A673 (cell line): ENCODE results near the gene IL20. TPM values are rescaled to one million over a fixed set of nuclear protein-coding genes. Genes with fewer than 3 reads are reported as not detected.

Experiments used
- BruUV-seq: library from RNA; stranded (reverse); fragments of 400-500 nt; replicated peaks from 2 replicates; lab custom pipeline; 2021; lab: Mats Ljungman, UMichigan
- CTCF ChIA-PET: fragments of 300-600 bp; sonication (Branson Sonifier 250); formaldehyde crosslinking; loops from one replicate; lab custom pipeline; 2022; ENCODE audit warnings: antibody characterized with exemption; lab: Charles Lee
- POLR2A ChIA-PET: fragments of 300-600 bp; sonication (Branson Sonifier 250); formaldehyde crosslinking; loops from one replicate; lab custom pipeline; 2022; ENCODE audit warnings: antibody characterized with exemption; ENCODE audit not compliant: low non-redundant PET; lab: Charles Lee
- DNase-seq: peaks from one replicate; pipeline ENCODE4 v3.0.0-alpha.2; 2015; ENCODE audit warnings: low spot score
- H3K27ac ChIP-seq: fragments of 200-600 bp; sonication (generic); 2 replicates; pipeline ENCODE4 v1.5.1; 2016; ENCODE audit warnings: mixed run types, low read depth, mild to moderate bottlenecking, mixed read lengths, antibody characterized with exemption, low read length; ENCODE audit not compliant: poor library complexity, severe bottlenecking
- H3K27me3 ChIP-seq: fragments of 200-600 bp; sonication (generic); replicated peaks from 2 replicates; pipeline ENCODE4 v1.6.1; 2017; ENCODE audit warnings: mixed run types, low read depth, mild to moderate bottlenecking, mixed read lengths, antibody characterized with exemption, low read length; ENCODE audit not compliant: insufficient read depth, poor library complexity
- H3K36me3 ChIP-seq: fragments of 200-600 bp; sonication (generic); 2 replicates; pipeline ENCODE4 v1.6.1; 2016; ENCODE audit warnings: mixed run types, mild to moderate bottlenecking, mixed read lengths, antibody characterized with exemption, low read length; ENCODE audit not compliant: insufficient read depth, poor library complexity, severe bottlenecking
- H3K4me1 ChIP-seq: fragments of 200-600 bp; sonication (generic); 2 replicates; pipeline ENCODE4 v1.6.1; 2017; ENCODE audit warnings: mixed run types, mild to moderate bottlenecking, mixed read lengths, antibody characterized with exemption, low read length; ENCODE audit not compliant: insufficient read depth, poor library complexity, severe bottlenecking
- H3K4me3 ChIP-seq: fragments of 200-600 bp; sonication (generic); 2 replicates; pipeline ENCODE4 v1.5.1; 2016; ENCODE audit warnings: low read depth, mixed run types, mild to moderate bottlenecking, mixed read lengths, low read length; ENCODE audit not compliant: poor library complexity, severe bottlenecking
- H3K9me3 ChIP-seq: fragments of 200-600 bp; sonication (generic); 2 replicates; pipeline ENCODE4 v1.6.1; 2016; ENCODE audit warnings: mixed run types, low read depth, mild to moderate bottlenecking, mixed read lengths, antibody characterized with exemption, low read length; ENCODE audit not compliant: poor library complexity, severe bottlenecking
- EZH2 ChIP-seq: fragments of 200-600 bp; sonication (generic); IDR thresholded peaks from 2 replicates; pipeline ENCODE4 v1.6.1; 2017; ENCODE audit warnings: borderline replicate concordance, low read depth, mild to moderate bottlenecking, mixed read lengths, antibody characterized with exemption, low read length; ENCODE audit not compliant: poor library complexity, severe bottlenecking
- intact Hi-C: fragments of 100-400 bp; cut with micrococcal nuclease; formaldehyde crosslinking; loops from one replicate; pipeline ENCODE4 v1.10.0; 2022; ENCODE audit not compliant: unreplicated experiment
- total RNA-seq: library from RNA; stranded (reverse); gene quantifications from 2 replicates; pipeline ENCODE4 v1.2.3, GENCODE V29; 2021
- TF ChIP-seq, protein P1 (sequence below): fragments of 300-800, 200-600 bp; sonication (generic); conservative IDR thresholded peaks from 2 replicates; pipeline ENCODE4 v1.5.1; 2017; ENCODE audit warnings: low read depth, mild to moderate bottlenecking, antibody characterized with exemption, low read length, moderate library complexity, mixed read lengths

Gene IL20
- total RNA-seq, 1 experiment from 2014 or later, result not detected

- POLR2A ChIA-PET, result no interaction called here
- H3K27ac ChIP-seq, result no peak within 1 kb of the TSS
Measured at GRCh38 chr1:206897175-206897574, 31.8 kb downstream of the IL20 start, which contains the start of gene IL24. Gene IL24, plus strand, starts transcription at chr1:206897443. Its CDS starts 390 bp downstream, at chr1:206897833.

GRCh38 chr1:206898089-206898914 lies 32.9 kb downstream of the IL20 start:
- no peaks in the 10 kb centered on the region for H3K4me1 ChIP-seq

More at GRCh38 chr1:206897175-206897574, 31.8 kb downstream of the IL20 start, which contains the start of gene IL24:
- no peak for DNase-seq
- intact Hi-C loops, result no loop called here
- Histone ChIP-seq H3K4me1 (no peaks in the 10 kb centered on the region), H3K36me3 (no peaks in the 10 kb centered on the region), H3K4me3 (no peak within 1 kb of the TSS), H3K27me3 (no peaks in the 10 kb centered on the region), H3K9me3 (no peaks in the 10 kb centered on the region)
- CTCF ChIA-PET, result no interaction called here
- TF ChIP-seq, protein P1, sequence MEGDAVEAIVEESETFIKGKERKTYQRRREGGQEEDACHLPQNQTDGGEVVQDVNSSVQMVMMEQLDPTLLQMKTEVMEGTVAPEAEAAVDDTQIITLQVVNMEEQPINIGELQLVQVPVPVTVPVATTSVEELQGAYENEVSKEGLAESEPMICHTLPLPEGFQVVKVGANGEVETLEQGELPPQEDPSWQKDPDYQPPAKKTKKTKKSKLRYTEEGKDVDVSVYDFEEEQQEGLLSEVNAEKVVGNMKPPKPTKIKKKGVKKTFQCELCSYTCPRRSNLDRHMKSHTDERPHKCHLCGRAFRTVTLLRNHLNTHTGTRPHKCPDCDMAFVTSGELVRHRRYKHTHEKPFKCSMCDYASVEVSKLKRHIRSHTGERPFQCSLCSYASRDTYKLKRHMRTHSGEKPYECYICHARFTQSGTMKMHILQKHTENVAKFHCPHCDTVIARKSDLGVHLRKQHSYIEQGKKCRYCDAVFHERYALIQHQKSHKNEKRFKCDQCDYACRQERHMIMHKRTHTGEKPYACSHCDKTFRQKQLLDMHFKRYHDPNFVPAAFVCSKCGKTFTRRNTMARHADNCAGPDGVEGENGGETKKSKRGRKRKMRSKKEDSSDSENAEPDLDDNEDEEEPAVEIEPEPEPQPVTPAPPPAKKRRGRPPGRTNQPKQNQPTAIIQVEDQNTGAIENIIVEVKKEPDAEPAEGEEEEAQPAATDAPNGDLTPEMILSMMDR, result no peak
- TF ChIP-seq EZH2, result no peak
- no TSS peak for BruUV-seq

DNA sequence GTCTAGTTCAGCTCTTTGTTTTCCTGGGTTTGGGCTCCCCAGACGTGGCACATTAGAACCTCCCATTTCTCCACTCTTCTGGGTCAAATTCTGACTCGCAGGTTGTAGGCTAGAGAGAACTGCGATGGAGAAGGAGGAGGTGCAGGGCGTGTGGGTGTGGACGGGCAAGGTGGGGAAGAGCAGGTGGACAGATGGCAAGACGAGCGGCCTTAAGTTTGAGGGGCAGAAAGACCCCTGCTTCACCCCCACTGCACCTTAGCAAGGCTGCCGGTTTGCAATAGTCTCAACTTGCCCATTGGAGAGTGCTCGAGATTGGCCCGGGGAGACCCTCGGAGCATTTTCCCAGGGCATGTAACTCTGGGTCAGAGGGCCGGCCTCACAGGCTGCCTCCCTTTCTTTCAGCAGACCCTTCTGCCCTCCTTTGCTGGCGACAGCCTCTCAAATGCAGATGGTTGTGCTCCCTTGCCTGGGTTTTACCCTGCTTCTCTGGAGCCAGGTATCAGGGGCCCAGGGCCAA lies 33.5 kb downstream of the IL20 start:
- no peak overlapping the region for H3K4me3 ChIP-seq
- no peaks in the 10 kb centered on the region for H3K36me3 ChIP-seq
- no peak for TF ChIP-seq EZH2
- TF ChIP-seq, protein P1, result no peak
- H3K27me3 ChIP-seq, result no peaks in the 10 kb centered on the region
- ChIA-PET POLR2A (no interaction called here), CTCF (no interaction called here)
- intact Hi-C loops, result no loop called here
- DNase-seq, result no peak
- BruUV-seq, result no TSS peak
- H3K4me1 ChIP-seq, result no peaks in the 10 kb centered on the region
- H3K27ac ChIP-seq, result no peak overlapping the region
- H3K9me3 ChIP-seq, result no peaks in the 10 kb centered on the region

More at GRCh38 chr1:206898089-206898914, 32.9 kb downstream of the IL20 start:
- intact Hi-C loops, result no loop called here
- H3K36me3 ChIP-seq, result no peaks in the 10 kb centered on the region
- no TSS peak for BruUV-seq
- no peak for TF ChIP-seq EZH2
- TF ChIP-seq, protein P1, result no peak
- no peak overlapping the region for H3K4me3 ChIP-seq
- DNase-seq, result no peak
- no peaks in the 10 kb centered on the region for H3K9me3 ChIP-seq
- CTCF ChIA-PET, result no interaction called here
- no peak overlapping the region for H3K27ac ChIP-seq
- H3K27me3 ChIP-seq, result no peaks in the 10 kb centered on the region
- POLR2A ChIA-PET, result no interaction called here
